RWPE2 (cell line): ENCODE measurements around the gene GIT2.

Source experiments
- ATAC-seq: fragments of 200-7000 bp; cut with Tn5 transposase; 3 replicates; pipeline ENCODE4 v1.9.1; 2021; ENCODE audit warnings: low read depth
- DNase-seq: peaks from one replicate; pipeline ENCODE4 v3.0.0-alpha.2; 2020; ENCODE audit warnings: low spot score
- H3K27ac ChIP-seq: fragments of 450-650 bp; 2 replicates; pipeline ENCODE4 v1.5.1; 2017; ENCODE audit warnings: mild to moderate bottlenecking; ENCODE audit not compliant: poor library complexity, severe bottlenecking
- H3K27me3 ChIP-seq: fragments of 250-450 bp; sonication (Bioruptor Pico); 2 replicates; pipeline ENCODE4 v1.5.1; 2021; ENCODE audit warnings: mild to moderate bottlenecking, moderate library complexity; ENCODE audit not compliant: insufficient read depth, poor library complexity, severe bottlenecking
- H3K36me3 ChIP-seq: fragments of 250-450 bp; sonication (Bioruptor Pico); 2 replicates; pipeline ENCODE4 v1.5.1; 2020; ENCODE audit warnings: low read depth, mild to moderate bottlenecking, moderate library complexity
- H3K4me1 ChIP-seq: fragments of 250-450 bp; sonication (Bioruptor Pico); 2 replicates; pipeline ENCODE4 v1.5.1; 2021; ENCODE audit warnings: mild to moderate bottlenecking, moderate library complexity; ENCODE audit not compliant: insufficient read depth, poor library complexity, severe bottlenecking
- H3K4me3 ChIP-seq: fragments of 250-450 bp; sonication (Bioruptor Pico); 2 replicates; pipeline ENCODE4 v1.5.1; 2021; ENCODE audit warnings: mild to moderate bottlenecking, moderate library complexity; ENCODE audit not compliant: severe bottlenecking
- H3K9me3 ChIP-seq: fragments of 250-450 bp; sonication (Bioruptor Pico); 2 replicates; pipeline ENCODE4 v1.5.1; 2021; ENCODE audit warnings: mild to moderate bottlenecking, moderate library complexity; ENCODE audit not compliant: severe bottlenecking
- TF ChIP-seq, protein P1 (sequence below): fragments of 450-650 bp; IDR thresholded peaks from one replicate; pipeline ENCODE4 v1.5.1; 2017; ENCODE audit warnings: mild to moderate bottlenecking, moderate library complexity; ENCODE audit not compliant: poor library complexity, severe bottlenecking

Gene GIT2

DNA sequence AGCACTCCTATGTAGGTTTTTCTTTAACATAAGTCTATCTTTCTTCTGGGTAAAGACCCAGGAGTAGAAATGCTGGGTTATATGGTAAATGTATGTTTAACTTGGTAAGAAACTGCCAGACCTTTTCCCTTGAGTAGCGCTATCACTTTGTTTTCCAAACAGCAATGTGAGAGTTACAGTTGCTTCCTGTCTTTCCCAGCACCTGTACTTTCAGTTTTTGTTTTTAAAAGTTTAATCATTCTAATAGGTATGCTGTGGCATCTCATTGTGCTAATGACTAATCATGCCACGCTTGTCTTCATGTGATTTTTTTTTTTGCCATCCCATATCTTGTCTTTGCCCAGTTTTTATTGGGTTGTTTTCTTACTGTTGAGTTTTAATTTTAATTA is 28.1 kb downstream of the GIT2 start:
- Histone ChIP-seq H3K36me3 (peaks cover 57% of the 10 kb centered on the region), H3K27ac (no peak overlapping the region), H3K4me3 (no peak overlapping the region), H3K9me3 (no peaks in the 10 kb centered on the region), H3K4me1 (no peaks in the 10 kb centered on the region), H3K27me3 (no peaks in the 10 kb centered on the region)
- no peak for DNase-seq
- TF ChIP-seq, protein P1, sequence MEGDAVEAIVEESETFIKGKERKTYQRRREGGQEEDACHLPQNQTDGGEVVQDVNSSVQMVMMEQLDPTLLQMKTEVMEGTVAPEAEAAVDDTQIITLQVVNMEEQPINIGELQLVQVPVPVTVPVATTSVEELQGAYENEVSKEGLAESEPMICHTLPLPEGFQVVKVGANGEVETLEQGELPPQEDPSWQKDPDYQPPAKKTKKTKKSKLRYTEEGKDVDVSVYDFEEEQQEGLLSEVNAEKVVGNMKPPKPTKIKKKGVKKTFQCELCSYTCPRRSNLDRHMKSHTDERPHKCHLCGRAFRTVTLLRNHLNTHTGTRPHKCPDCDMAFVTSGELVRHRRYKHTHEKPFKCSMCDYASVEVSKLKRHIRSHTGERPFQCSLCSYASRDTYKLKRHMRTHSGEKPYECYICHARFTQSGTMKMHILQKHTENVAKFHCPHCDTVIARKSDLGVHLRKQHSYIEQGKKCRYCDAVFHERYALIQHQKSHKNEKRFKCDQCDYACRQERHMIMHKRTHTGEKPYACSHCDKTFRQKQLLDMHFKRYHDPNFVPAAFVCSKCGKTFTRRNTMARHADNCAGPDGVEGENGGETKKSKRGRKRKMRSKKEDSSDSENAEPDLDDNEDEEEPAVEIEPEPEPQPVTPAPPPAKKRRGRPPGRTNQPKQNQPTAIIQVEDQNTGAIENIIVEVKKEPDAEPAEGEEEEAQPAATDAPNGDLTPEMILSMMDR: no peak
- no peak for ATAC-seq

DNA sequence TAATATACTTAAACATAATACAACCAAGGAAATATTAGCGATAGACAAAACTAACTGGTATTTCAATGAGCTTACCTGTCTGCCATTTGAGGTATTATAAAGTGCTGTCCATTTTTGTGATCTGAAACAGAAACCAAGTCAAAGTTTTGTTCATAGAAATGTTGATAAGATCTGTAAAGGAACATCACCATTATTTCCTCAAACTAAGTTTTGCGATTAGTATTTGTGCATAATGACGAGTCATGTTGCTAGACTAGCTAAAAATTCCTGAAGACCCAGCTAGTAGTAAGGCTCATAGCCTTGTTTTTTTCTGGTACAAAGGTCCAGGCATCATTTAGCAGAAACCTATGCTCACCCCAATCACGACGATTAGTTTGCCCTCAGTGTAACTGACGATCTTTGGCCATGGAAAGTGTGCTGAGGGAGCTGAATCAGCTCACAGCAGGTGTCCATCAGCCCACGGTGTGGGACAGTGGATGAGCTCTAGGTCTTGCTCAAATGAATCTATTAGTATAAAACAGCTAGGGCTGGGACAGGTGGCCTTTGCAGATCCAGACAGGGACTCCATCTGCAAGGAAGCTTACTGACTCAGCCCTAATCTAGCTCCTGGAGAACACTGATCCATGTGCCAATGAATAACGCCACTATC is 28.7 kb downstream of the GIT2 start:
- Histone ChIP-seq H3K4me3 (no peak overlapping the region), H3K36me3 (peaks cover 62% of the 10 kb centered on the region), H3K27ac (no peak overlapping the region), H3K4me1 (no peaks in the 10 kb centered on the region), H3K9me3 (no peaks in the 10 kb centered on the region), H3K27me3 (no peaks in the 10 kb centered on the region)
- TF ChIP-seq, protein P1: no peak
- DNase-seq (no peak), ATAC-seq (no peak)

DNA sequence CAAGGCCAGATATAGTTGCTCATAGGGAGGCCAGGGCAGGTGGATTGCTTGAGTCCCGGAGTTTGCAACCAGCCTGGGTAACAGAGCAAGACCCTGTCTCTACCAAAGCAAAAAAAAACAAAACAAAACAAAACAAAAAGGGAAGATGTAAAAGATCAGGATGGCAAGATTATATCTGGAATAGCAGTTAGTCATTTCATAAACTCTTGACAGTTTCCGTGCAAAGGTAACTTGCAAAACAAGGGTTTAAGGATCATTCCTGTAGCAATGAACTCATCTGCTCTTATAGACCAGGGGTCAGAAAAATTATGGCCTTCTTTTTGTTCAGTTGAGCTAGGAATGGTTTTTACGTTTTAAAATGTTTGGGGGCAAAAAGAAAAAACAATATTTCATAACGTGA is 29.6 kb downstream of the GIT2 start:
- Histone ChIP-seq H3K27ac (no peak overlapping the region), H3K27me3 (no peaks in the 10 kb centered on the region), H3K9me3 (no peaks in the 10 kb centered on the region), H3K4me3 (no peak overlapping the region), H3K36me3 (peaks cover 67% of the 10 kb centered on the region), H3K4me1 (no peaks in the 10 kb centered on the region)
- no peak for DNase-seq
- no peak for ATAC-seq
- TF ChIP-seq, protein P1: no peak

DNA sequence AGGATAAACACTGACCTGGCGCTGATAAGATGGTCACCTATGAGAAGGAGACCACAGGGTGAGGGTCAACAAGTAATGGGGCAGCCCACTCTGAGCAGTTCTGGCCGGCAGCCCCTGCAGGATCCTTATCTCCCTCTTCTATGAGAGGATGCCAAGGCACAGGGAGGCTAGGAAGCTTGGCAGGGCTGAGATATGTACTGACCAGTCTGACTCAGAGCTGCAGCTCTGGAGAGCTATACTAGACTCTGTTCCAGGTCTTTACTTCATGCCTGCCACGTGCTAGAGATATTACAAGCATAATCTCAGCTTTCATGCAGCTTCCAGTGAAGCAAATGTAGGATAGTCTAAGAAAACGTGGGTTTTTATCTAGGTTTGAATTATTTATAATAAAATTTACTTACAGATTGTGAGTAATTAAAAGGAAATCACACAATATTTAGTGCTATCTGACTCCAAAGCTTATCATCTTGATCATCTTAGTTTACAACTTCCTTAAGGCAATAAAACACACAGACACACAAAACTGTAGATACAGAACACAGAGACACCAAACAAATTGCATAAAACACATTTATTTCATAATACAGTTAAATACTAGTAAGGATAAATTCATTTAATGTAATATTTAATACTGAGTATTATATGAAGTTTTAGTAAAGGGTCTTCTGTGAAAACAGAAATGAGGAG is 32.3 kb downstream of the GIT2 start:
- H3K27ac ChIP-seq: no peak overlapping the region
- TF ChIP-seq, protein P1: no peak
- H3K4me3 ChIP-seq: no peak overlapping the region
- H3K9me3 ChIP-seq: no peaks in the 10 kb centered on the region
- H3K36me3 ChIP-seq: peaks cover 76% of the 10 kb centered on the region
- no peak for DNase-seq
- no peak for ATAC-seq
- H3K27me3 ChIP-seq: no peaks in the 10 kb centered on the region
- no peaks in the 10 kb centered on the region for H3K4me1 ChIP-seq

- TF ChIP-seq, protein P1: no peak
These were observed 32.8 kb downstream of the GIT2 start for GRCh38 chr12:109963330-109963729.

More at GRCh38 chr12:109963330-109963729, 32.8 kb downstream of the GIT2 start:
- no peak overlapping the region for H3K27ac ChIP-seq
- no peaks in the 10 kb centered on the region for H3K27me3 ChIP-seq
- no peak overlapping the region for H3K4me3 ChIP-seq
- H3K9me3 ChIP-seq: no peaks in the 10 kb centered on the region
- H3K36me3 ChIP-seq: peaks cover 76% of the 10 kb centered on the region
- no peaks in the 10 kb centered on the region for H3K4me1 ChIP-seq
- DNase-seq: no peak
- ATAC-seq: no peak
